HL-60 (cell line): ENCODE data around the gene CD63.
A peak's percentile ranks its signal among the peaks of the same experiment; 100 is the strongest.

ENCODE experiments used
- DNase-seq, 2 experiments: peaks; one replicate each; pipeline ENCODE4 v3.0.0-alpha.2; 2010 to 2020; ENCODE audit warnings: low read depth in 1 of 2, low spot score in 1 of 2
- H3K27ac ChIP-seq: fragments of 250-450 bp; sonication (Bioruptor Pico); replicated peaks from 2 replicates; pipeline ENCODE4 v1.5.1; 2020; ENCODE audit warnings: mild to moderate bottlenecking, moderate library complexity
- H3K27me3 ChIP-seq: fragments of 250-450 bp; sonication (Bioruptor Pico); 2 replicates; pipeline ENCODE4 v1.5.1; 2021; ENCODE audit warnings: mild to moderate bottlenecking, moderate library complexity; ENCODE audit not compliant: insufficient read depth, poor library complexity, severe bottlenecking
- H3K4me3 ChIP-seq: replicated peaks from 2 replicates; pipeline ENCODE4 v1.5.1; 2011; ENCODE audit warnings: mild to moderate bottlenecking, control low read depth, low read length; ENCODE audit not compliant: insufficient read depth
- GABPA ChIP-seq: IDR thresholded peaks from 2 replicates; pipeline ENCODE4 v1.6.1; 2012; ENCODE audit warnings: low read depth
- POLR2AphosphoS5 ChIP-seq: IDR thresholded peaks from 2 replicates; pipeline ENCODE4 v1.6.1; 2012; ENCODE audit warnings: low read depth
- SPI1 ChIP-seq: IDR thresholded peaks from 2 replicates; pipeline ENCODE4 v1.6.1; 2012; ENCODE audit warnings: low read depth, mild to moderate bottlenecking, borderline replicate concordance
- TF ChIP-seq, protein P1 (sequence below): IDR thresholded peaks from one replicate; pipeline ENCODE4 v1.5.1; 2011; ENCODE audit warnings: low read length, control low read depth, inconsistent platforms; ENCODE audit not compliant: insufficient read depth
- TF ChIP-seq, protein P2 (sequence below): IDR thresholded peaks from 2 replicates; pipeline ENCODE4 v1.6.1; 2012; ENCODE audit warnings: low read depth; ENCODE audit not compliant: insufficient replicate concordance

CD63 gene

DNA sequence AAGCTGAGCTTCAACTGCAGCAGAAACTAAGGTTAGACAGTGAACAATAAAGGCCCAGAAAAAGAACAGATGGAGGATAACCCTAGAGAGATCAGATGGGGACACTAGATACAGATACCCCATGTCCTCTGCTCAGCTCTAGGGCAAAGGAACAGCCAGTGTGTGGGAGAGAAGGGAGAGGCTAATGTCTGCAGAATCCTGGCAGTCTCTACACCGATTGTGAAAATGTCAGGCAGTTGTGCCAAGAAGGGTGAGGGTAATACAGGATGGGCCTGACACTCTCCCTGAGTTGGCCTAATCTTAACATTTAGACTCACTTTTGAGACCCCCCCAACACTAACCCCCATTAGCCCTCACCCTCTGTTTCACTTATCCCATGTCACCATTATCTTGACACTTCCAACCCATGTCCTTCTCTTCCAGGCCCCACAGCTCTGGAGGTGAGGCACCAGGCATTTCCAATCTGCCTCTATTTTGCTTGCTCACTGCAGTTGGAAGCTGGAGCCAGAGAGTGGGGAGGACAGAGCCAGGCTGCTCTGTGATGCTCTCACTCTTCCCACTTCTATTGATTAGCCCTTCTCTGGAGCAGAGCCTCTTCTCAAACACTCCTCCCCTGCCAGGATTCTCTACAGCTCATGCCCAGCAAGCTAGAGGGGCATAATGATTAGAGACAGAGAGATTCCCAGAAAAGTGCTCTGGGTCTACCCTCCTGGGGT lies 16.0 kb downstream of the CD63 start:
- TF ChIP-seq GABPA, result no peak
- H3K27me3 ChIP-seq, result no peaks in the 10 kb centered on the region
- no peak for DNase-seq
- no peak overlapping the region for H3K4me3 ChIP-seq
- no peak overlapping the region for H3K27ac ChIP-seq

DNA sequence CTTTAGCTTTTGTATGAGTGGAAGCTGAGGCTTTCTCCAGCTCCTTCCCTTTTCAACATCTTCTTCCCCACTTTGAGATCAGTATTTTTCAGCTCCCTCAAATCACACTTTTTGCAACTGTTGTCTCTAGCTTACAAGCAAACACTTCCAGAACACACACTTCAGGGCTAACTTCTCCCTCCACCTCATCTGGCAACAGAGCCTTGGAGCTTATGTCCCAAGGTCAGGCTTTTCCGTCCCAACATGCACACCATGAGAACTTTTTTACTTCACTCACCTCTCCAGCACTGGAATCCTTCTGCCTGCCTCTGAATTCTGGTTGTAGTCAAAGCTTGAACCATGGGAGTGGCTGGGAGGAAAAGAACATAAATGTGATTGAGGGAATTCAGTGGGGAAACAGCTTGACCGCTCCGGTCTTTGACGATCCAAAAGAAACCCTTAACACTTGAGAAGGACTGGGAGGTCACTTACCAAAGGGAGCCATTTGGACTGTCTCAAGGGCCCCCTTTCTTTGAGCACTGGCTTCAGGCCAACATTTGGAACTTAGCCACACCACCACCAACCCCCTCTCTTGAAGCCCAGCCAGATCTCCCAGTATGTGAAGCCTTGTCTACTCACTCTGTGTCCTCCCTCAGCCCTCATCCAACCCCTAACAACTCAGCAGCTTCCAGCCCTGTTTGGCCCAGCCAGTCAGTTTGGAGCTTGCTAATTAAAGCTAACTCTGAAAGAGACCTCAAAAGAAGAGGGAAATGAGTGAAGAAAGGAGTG lies 16.8 kb downstream of the CD63 start:
- DNase-seq, result no peak
- TF ChIP-seq SPI1, result no peak
- no peak for TF ChIP-seq POLR2AphosphoS5
- TF ChIP-seq, protein P1, sequence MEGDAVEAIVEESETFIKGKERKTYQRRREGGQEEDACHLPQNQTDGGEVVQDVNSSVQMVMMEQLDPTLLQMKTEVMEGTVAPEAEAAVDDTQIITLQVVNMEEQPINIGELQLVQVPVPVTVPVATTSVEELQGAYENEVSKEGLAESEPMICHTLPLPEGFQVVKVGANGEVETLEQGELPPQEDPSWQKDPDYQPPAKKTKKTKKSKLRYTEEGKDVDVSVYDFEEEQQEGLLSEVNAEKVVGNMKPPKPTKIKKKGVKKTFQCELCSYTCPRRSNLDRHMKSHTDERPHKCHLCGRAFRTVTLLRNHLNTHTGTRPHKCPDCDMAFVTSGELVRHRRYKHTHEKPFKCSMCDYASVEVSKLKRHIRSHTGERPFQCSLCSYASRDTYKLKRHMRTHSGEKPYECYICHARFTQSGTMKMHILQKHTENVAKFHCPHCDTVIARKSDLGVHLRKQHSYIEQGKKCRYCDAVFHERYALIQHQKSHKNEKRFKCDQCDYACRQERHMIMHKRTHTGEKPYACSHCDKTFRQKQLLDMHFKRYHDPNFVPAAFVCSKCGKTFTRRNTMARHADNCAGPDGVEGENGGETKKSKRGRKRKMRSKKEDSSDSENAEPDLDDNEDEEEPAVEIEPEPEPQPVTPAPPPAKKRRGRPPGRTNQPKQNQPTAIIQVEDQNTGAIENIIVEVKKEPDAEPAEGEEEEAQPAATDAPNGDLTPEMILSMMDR, result no peak
- TF ChIP-seq, protein P2, sequence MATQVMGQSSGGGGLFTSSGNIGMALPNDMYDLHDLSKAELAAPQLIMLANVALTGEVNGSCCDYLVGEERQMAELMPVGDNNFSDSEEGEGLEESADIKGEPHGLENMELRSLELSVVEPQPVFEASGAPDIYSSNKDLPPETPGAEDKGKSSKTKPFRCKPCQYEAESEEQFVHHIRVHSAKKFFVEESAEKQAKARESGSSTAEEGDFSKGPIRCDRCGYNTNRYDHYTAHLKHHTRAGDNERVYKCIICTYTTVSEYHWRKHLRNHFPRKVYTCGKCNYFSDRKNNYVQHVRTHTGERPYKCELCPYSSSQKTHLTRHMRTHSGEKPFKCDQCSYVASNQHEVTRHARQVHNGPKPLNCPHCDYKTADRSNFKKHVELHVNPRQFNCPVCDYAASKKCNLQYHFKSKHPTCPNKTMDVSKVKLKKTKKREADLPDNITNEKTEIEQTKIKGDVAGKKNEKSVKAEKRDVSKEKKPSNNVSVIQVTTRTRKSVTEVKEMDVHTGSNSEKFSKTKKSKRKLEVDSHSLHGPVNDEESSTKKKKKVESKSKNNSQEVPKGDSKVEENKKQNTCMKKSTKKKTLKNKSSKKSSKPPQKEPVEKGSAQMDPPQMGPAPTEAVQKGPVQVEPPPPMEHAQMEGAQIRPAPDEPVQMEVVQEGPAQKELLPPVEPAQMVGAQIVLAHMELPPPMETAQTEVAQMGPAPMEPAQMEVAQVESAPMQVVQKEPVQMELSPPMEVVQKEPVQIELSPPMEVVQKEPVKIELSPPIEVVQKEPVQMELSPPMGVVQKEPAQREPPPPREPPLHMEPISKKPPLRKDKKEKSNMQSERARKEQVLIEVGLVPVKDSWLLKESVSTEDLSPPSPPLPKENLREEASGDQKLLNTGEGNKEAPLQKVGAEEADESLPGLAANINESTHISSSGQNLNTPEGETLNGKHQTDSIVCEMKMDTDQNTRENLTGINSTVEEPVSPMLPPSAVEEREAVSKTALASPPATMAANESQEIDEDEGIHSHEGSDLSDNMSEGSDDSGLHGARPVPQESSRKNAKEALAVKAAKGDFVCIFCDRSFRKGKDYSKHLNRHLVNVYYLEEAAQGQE, result no peak
- no peak for TF ChIP-seq GABPA
- Histone ChIP-seq H3K27me3 (peaks cover 6% of the 10 kb centered on the region), H3K27ac (no peak overlapping the region), H3K4me3 (no peak overlapping the region)

DNA sequence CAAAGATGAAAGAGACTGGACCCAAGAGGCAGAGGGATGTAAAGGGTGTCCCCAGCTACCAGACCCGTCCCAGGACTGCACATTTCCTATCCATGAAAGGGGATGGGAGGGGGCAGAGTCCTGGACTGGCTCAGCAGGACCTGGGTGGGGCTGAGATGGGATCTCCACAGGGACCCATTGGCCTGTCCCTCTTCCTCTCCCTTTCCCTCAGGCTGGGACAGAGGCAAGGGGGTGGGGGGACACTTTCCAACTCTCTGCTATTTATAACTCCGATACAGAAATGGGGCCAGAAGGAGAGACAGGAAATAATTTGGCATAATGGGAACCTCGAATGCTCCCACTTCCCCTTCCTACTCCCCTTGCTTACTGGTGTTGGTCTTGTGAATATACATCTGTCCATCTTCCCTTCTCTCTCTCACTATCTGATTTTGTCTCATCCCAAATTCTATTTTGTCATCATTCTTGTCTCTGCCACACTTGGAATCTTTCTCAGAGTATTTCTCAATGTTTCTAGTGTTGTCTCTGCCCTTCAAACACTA lies 20.0 kb downstream of the CD63 start:
- Histone ChIP-seq H3K27ac (no peak overlapping the region), H3K27me3 (peaks cover 8% of the 10 kb centered on the region), H3K4me3 (no peak overlapping the region)
- TF ChIP-seq GABPA (no peak), POLR2AphosphoS5 (no peak), SPI1 (peak; percentile 84)
- TF ChIP-seq, protein P2, result no peak
- TF ChIP-seq, protein P1, result no peak
- DNase-seq, result no peak

DNA sequence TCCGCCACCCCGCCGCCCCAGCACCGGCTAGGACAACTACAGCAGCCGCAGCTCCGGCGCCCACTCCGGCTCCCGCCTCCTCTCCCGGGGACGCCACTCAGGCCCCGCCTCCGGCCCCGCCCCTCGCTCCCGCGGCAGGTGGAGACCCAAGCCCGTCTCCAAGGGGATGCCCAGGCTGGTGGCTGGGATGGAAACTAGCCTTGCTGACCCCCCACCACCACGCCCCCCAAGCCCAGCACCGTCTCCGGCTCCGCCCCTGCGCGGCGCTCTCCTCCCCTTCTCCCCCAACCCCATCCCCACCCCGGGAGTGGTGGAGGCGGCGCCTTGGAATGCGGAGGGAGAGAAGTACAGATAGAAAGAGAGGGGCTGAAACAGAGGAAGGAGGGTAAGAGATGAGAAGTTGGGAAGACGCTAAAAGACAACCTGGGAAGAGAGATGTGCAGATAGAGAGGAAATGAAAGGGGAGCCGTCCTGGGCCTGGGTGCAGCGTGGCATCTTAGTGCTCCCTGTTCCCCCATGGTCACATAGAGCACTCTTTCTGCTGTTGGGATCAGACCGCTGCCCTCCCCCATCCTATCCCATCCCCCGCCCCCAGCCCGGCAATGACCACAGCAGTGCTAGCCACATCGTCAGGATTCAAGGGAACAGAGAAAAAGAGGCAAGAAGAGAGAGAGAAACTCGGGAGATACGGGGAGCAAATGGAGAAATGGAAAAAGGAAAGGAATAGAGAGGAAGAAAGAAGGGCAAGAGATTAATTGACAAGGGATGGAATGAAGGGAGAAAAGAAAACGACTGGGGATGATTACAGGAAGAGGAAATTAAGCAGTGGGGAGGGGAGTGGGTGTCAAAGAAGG lies 20.7 kb downstream of the CD63 start, which contains the start of gene ITGA7:
Gene ITGA7 (minus strand): TSS at position 64 of the 854 bp plus-strand sequence. CDS start 222 bp downstream, outside the sequence.
- DNase-seq, result no peak
- Histone ChIP-seq H3K27me3 (peaks cover 8% of the 10 kb centered on the region), H3K4me3 (peak within 1 kb of the TSS; percentile 66), H3K27ac (no peak within 1 kb of the TSS)
- no peak for TF ChIP-seq SPI1
